ENCODE measurements around the gene SURF1.
"Not testable (repeated sequence)": the region's sequence is repeated elsewhere in the genome, so short reads cannot be mapped to it uniquely, and the experiment has no call there.

SURF1 gene

GRCh38 chr9:133390713-133391112, 34.4 kb upstream of the SURF1 start:
- no peak for DNase-seq
- TF ChIP-seq GATA1 (IDR thresholded peaks at IDR 0.05; ENCODE audit: low read depth, low read length): no peak
- no peak for TF ChIP-seq POLR2A (IDR thresholded peaks at IDR 0.05; ENCODE audit: low read length)

DNA sequence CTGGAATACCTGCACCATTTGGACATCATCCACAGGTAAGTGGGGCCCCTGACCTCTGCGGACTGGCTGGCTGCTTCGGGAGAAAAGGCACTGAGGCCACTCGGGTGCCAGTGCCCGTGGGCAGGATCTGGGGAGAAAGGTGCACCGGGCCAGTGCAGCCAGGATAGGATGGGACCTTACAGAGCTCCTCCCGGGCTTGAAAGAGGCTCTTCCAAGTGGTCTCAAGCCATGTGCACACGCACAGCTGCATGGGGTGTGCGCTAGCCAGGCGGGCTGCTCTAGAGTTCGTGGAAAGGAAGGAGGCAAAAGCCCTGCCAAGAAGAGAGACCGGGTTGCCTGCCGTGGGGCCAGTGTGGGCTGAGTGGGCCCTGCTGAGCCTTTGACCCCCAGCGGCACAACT, 33.3 kb upstream of the SURF1 start:
- no peak for TF ChIP-seq GATA1 (IDR thresholded peaks at IDR 0.05; ENCODE audit: low read depth, low read length)
- no peak for TF ChIP-seq POLR2A (IDR thresholded peaks at IDR 0.05; ENCODE audit: low read length)
- DNase-seq: no peak

DNA sequence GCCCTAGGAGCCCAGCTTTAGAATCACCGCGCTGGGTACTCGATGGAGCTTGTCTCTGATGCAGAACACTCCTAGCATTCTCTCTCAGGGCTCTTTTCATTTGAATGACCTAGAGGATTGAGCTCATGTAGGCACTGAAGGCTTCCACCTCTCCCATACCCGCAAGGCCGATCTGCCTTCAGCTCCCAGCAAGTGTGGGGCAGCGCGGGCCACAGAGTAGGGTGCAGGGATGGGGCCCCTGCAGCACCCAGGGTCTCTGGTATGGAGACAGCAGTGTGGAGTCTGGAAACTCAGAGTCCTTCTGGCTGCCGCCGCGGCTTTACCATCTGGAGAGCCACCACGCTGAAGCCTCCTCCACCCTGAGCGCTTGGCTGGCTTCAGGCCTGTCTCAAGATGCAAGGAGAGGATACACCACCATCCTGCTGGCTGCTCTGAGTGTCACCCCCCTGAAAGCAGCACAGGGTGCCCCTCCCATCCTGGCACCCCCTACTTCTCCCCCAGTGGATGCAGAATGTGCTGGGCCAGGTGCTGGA, 32.8 kb upstream of the SURF1 start:
- no peak for DNase-seq
- TF ChIP-seq POLR2A (IDR thresholded peaks at IDR 0.05; ENCODE audit: low read length) (no peak), GATA1 (IDR thresholded peaks at IDR 0.05; ENCODE audit: low read depth, low read length) (no peak)

GRCh38 chr9:133387680-133388079, 31.4 kb upstream of the SURF1 start:
- TF ChIP-seq GATA1 (IDR thresholded peaks at IDR 0.05; ENCODE audit: low read depth, low read length) (no peak), POLR2A (IDR thresholded peaks at IDR 0.05; ENCODE audit: low read length) (no peak)
- no peak for DNase-seq

DNA sequence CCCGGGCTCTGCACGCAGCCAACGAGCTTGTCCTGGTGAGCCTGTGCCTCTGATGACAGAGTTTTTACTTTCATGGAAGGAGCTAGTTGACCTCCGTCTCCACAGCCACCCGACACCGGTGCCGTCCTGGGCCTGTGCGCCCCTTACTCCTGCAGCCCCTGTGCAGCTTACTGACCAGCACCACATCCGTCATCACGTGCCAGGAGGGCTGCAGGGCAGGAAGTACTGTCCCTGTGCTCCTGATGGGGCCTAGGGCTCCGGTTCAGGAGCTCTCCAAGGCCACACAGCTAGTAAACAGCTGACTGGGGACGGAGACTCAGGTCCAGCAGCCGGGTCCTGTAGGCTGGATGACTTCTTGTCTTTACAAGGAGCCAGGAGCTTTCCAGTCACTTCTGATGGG, 30.1 kb upstream of the SURF1 start:
- no peak for TF ChIP-seq POLR2A (IDR thresholded peaks at IDR 0.05; ENCODE audit: low read length)
- no peak for TF ChIP-seq GATA1 (IDR thresholded peaks at IDR 0.05; ENCODE audit: low read depth, low read length)
- no peak for DNase-seq

DNA sequence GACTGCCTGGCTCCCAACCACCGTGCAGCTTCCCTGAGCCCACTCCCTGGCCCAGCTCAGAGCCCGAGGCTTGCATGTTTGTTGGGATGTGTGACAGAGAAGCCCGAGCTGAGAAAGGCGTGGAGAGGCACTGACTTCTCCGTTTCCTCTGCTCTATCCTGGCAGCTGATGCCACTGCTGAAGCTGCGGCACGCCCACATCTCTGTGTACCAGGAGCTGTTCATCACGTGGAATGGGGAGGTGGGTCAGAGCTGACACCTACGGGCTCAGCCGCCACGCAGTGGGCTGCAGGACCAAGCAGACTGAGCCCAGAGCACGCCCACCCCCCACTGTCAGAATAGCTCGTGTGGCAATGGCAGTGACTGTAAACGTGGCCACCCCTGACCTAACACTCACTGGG, 29.2 kb upstream of the SURF1 start:
- TF ChIP-seq GATA1 (IDR thresholded peaks at IDR 0.05; ENCODE audit: low read depth, low read length): no peak
- TF ChIP-seq POLR2A (IDR thresholded peaks at IDR 0.05; ENCODE audit: low read length): no peak
- DNase-seq: no peak

DNA sequence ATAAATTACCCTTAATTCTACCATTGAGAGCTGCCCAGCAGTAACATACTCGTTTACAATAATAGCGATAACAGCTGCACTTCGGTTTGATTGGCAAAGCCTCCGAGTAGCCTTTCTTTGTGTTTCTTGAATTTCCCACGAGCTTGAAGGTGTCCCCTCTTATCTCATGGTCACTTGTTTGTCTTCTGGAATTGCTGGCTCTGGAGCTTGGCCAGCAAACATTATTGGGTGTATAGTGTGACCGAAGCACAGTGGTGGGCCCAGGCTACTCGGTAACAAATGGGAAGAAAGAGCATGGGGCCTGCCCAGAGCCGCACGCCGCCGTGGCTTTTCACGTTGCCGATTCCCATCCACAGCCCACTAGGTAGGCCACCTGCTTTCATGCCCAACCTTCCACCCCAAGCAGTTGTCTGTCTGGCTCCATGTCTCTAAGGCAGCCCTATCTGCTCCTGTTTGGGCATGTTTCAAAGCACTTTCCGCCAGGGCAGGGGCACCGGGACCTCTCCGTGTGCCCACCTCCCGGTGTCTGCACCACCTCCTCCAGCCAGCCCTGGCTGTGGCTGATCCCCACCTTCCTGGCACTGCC, 28.5 kb upstream of the SURF1 start:
- DNase-seq: no peak
- TF ChIP-seq GATA1 (IDR thresholded peaks at IDR 0.05; ENCODE audit: low read depth, low read length): no peak
- no peak for TF ChIP-seq POLR2A (IDR thresholded peaks at IDR 0.05; ENCODE audit: low read length)

GRCh38 chr9:133383438-133383837, 27.2 kb upstream of the SURF1 start:
- DNase-seq: no peak
- TF ChIP-seq GATA1 (IDR thresholded peaks at IDR 0.05; ENCODE audit: low read depth, low read length): no peak
- TF ChIP-seq POLR2A (IDR thresholded peaks at IDR 0.05; ENCODE audit: low read length): no peak

GRCh38 chr9:133382507-133383141, 26.3 kb upstream of the SURF1 start:
- no peak for DNase-seq
- no peak for TF ChIP-seq GATA1 (IDR thresholded peaks at IDR 0.05; ENCODE audit: low read depth, low read length)
- TF ChIP-seq POLR2A (IDR thresholded peaks at IDR 0.05; ENCODE audit: low read length): no peak

DNA sequence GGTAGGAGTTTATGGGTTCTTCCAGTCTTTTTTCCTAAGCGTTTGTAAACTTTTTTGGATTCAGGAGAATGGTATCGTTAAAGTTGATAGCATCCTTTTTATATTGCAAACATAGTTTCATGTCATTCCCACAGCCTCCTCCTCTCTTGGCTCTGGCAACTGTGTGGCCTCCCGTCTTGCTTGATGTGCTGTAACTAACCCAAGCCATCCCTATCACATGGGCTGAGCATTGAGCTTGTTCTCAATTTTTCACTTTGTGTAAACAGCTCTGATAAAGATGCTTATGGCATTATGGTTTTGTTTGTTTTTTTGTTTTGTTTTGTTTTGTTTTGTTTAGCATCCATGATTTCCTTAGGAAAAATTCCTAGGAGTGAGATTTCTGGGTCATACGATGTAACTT, 24.4 kb upstream of the SURF1 start:
- DNase-seq: no peak
- TF ChIP-seq POLR2A (IDR thresholded peaks at IDR 0.05; ENCODE audit: low read length): no peak
- TF ChIP-seq GATA1 (IDR thresholded peaks at IDR 0.05; ENCODE audit: low read depth, low read length): no peak

GRCh38 chr9:133379153-133380086, 23.1 kb upstream of the SURF1 start:
- TF ChIP-seq POLR2A (IDR thresholded peaks at IDR 0.05; ENCODE audit: low read length) (no peak), GATA1 (IDR thresholded peaks at IDR 0.05; ENCODE audit: low read depth, low read length) (no peak)

GRCh38 chr9:133378408-133378962, 22.2 kb upstream of the SURF1 start:
- no peak for TF ChIP-seq POLR2A (IDR thresholded peaks at IDR 0.05; ENCODE audit: low read length)
- no peak for TF ChIP-seq GATA1 (IDR thresholded peaks at IDR 0.05; ENCODE audit: low read depth, low read length)
- peak in 1 of 2 experiments; percentile 17 for DNase-seq

More at GRCh38 chr9:133379153-133380086, 23.1 kb upstream of the SURF1 start:
- no peak for DNase-seq

DNA sequence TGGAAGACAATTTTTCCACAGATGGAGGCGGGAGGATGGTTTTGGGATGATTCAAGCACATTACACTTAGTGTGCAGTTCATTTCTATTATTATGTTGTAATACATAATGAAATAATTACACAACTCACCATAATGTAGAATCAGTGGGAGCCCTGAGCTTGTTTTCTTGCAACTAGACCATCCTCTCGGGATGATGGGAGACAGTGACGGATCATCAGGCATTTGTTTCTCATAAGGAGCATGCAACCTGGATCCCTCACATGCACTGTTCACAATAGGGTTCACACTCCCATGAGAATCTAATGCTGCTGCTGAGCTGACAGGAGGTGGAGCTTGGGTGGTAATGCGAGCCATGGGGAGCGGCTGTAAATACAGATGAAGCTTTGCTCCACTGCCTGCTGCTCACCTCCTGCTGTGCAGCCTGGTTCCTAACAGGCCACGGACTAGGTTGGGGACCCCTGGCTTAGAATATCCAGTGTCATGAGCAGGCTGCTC, 21.5 kb upstream of the SURF1 start:
- DNase-seq: peak in 1 of 2 experiments; percentile 22
- TF ChIP-seq POLR2A (IDR thresholded peaks at IDR 0.05; ENCODE audit: low read length) (no peak), GATA1 (IDR thresholded peaks at IDR 0.05; ENCODE audit: low read depth, low read length) (no peak)

DNA sequence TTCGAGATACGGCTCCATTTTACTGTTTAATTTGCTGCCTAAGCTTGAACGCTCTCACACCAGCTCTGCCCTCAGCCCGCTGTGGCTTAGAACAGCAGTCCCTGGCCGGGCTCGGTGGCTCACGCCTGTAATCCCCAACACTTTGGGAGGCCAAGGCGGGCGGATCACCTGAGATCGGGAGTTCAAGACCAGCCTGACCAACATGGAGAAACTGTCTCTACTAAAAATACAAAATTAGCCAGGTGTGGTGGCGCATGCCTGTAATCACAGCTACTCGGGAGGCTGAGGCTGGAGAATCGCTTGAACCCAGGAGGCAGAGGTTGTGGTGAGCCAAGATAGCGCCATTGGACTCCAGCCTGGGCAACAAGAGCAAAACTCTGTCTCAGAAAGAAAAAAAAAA, 21.0 kb upstream of the SURF1 start:
- DNase-seq: not testable (repeated sequence)
